Measurements from ENCODE around the gene BHLHE40. TPM values are rescaled to one million over a fixed set of nuclear protein-coding genes. Genes with fewer than 3 reads are reported as not detected.

The BHLHE40 gene
- total and polyA plus RNA-seq, 2 donors: 21.9 to 30.1 TPM

DNA sequence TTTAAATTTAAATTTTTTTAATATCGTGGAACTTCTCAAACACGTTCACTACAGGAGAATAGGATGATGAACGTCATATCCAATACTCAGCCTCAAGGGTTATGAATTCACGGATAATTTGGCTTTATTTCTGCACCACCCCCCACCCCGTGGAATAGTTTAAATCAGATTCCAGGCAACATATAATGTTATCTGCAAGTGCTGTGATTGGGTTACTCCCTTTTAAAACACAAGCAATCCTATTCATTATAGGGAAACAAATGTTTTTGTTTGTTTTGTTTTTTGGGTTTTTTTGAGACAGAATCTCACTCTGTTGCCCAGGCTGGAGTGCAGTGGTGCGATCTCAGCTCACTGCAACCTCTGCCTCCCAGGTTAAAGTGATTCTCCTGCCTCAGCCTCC, 30.9 kb downstream of the BHLHE40 start:
- 99% methylated on average over 6 of the region's 6 CpGs for WGBS
- H3K4me3 ChIP-seq (ENCODE audit: low read length in 2 of 2): no peak overlapping the region
- no peak for DNase-seq (ENCODE audit: low read depth in 6 of 9, low spot score in 9 of 9)
- H3K4me1 ChIP-seq (ENCODE audit: control insufficient read depth in 2 of 2, insufficient read depth in 2 of 2, low read length in 2 of 2): peaks cover 4 to 41% of the 10 kb centered on the region in 2 donors
- H3K27ac ChIP-seq (ENCODE audit: low read depth in 1 of 2, low read length in 1 of 2): no peak overlapping the region
- H3K27me3 ChIP-seq (ENCODE audit: control insufficient read depth in 2 of 2, insufficient read depth in 1 of 2, low read length in 1 of 2): no peaks in the 10 kb centered on the region
- H3K36me3 ChIP-seq (ENCODE audit: control insufficient read depth in 2 of 2, insufficient read depth in 2 of 2, low read length in 1 of 2): no peaks in the 10 kb centered on the region
- H3K9me3 ChIP-seq (ENCODE audit: control insufficient read depth in 2 of 2, insufficient read depth in 1 of 2, low read length in 1 of 2): no peaks in the 10 kb centered on the region

DNA sequence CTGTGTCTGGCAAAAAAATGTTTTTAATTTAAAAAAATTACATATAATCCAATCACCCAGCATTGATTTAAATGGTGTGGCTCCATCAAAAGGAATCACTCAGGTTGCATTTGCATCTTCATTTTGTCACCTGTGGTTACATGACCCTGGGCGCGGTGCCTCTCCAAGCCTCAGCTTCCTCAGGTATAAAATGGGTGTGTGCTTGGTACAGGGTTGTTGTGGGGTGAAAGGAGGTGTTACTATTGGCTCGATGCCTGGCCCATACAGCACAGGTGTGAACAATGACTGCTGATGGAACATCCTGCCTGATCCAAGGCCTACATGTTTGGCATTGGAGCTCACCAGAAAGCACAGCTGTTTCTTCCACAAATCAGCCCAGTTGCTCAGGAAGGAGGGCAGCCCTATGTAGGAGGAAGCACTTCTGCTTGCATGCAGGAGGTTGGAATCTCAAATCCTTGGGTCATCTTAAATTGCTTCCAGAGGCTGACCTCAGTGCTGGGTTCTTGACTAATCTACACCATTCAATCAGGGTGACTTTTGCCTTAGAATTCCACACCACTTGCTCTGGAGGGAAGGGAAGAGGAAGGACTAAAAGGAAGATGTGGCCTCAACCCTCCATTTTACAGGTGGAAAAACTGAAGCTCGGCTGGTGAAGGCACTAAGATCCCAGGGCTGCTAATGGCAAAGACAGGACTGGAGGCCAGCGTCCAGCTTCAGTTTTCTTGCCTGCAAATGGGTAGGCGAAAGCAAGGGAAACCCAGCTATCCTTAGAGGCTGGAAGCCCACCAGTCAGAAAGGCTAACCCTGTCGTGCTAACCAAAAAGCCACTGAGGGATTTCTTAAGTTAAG, 31.7 kb downstream of the BHLHE40 start:
- Histone ChIP-seq H3K27me3 (ENCODE audit: control insufficient read depth in 2 of 2, insufficient read depth in 1 of 2, low read length in 1 of 2) (no peaks in the 10 kb centered on the region), H3K9me3 (ENCODE audit: control insufficient read depth in 2 of 2, insufficient read depth in 1 of 2, low read length in 1 of 2) (no peaks in the 10 kb centered on the region), H3K4me1 (ENCODE audit: control insufficient read depth in 2 of 2, insufficient read depth in 2 of 2, low read length in 2 of 2) (peaks cover 4 to 42% of the 10 kb centered on the region in 2 donors), H3K36me3 (ENCODE audit: control insufficient read depth in 2 of 2, insufficient read depth in 2 of 2, low read length in 1 of 2) (no peaks in the 10 kb centered on the region), H3K4me3 (ENCODE audit: low read length in 2 of 2) (no peak overlapping the region), H3K27ac (ENCODE audit: low read depth in 1 of 2, low read length in 1 of 2) (no peak overlapping the region)
- 46% methylated on average over 7 of the region's 7 CpGs for WGBS
- DNase-seq (ENCODE audit: low read depth in 6 of 9, low spot score in 9 of 9): no peak

DNA sequence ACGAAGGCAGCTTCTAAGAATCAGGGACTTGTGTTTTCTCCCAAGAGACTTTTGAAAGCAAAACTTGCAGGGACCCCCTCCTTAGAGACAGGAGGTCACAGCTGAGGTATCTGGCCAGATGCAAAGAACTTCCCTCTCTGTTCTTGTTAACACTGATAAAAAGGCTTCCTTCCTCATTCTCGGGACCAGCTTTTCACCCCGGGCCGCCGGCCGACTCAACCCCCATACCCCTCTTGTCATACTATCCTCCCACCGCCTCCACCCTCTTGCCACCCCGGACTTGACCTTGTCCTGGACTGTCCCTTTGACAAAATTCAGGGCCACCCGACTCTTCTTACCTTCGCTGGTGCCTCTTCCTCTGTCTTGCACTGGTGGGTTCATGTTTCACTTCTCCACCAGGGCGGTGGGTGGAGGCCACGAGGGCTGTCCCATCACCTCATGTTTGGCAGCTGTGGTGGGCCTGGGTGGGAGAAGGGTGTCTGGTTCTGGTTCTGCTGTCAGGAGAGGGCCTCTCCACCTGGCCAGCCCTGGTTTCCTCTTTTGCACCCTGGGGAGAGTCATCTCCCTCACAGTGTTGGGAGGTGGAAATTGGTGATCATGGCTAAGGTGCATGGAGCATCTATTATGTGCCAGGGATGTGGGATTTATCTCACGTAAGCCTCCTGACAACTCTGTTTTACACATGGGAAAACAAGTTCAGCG, 32.5 kb downstream of the BHLHE40 start:
- WGBS: 23% methylated on average over 14 of the region's 14 CpGs
- Histone ChIP-seq H3K27ac (ENCODE audit: low read depth in 1 of 2, low read length in 1 of 2) (no peak overlapping the region), H3K4me1 (ENCODE audit: control insufficient read depth in 2 of 2, insufficient read depth in 2 of 2, low read length in 2 of 2) (peaks cover 3 to 48% of the 10 kb centered on the region in 2 donors), H3K9me3 (ENCODE audit: control insufficient read depth in 2 of 2, insufficient read depth in 1 of 2, low read length in 1 of 2) (no peaks in the 10 kb centered on the region), H3K4me3 (ENCODE audit: low read length in 2 of 2) (no peak overlapping the region), H3K36me3 (ENCODE audit: control insufficient read depth in 2 of 2, insufficient read depth in 2 of 2, low read length in 1 of 2) (no peaks in the 10 kb centered on the region), H3K27me3 (ENCODE audit: control insufficient read depth in 2 of 2, insufficient read depth in 1 of 2, low read length in 1 of 2) (no peaks in the 10 kb centered on the region)
- no peak for DNase-seq (ENCODE audit: low read depth in 6 of 9, low spot score in 9 of 9)

DNA sequence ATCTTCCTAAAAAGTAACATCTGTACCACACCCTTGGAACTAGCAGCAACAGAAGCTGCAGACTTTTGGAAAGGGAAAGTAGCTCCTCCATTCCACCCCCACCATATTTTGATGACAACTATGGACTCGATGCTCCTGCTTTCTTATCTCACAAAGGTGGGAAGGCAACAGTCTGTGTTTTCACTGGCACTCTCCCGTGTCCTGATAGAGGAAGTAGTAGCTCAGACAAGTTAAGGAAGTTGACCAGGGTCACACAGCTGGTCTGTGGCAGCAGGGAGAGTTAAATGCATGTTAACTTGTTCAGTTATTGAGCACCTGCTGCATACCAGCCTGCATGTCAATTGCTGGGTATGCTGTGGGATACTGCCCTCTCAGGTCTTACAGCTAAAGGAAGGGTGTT, 33.1 kb downstream of the BHLHE40 start:
- peaks cover 0 to 45% of the 10 kb centered on the region in 2 donors for H3K4me1 ChIP-seq (ENCODE audit: control insufficient read depth in 2 of 2, insufficient read depth in 2 of 2, low read length in 2 of 2)
- H3K36me3 ChIP-seq (ENCODE audit: control insufficient read depth in 2 of 2, insufficient read depth in 2 of 2, low read length in 1 of 2): no peaks in the 10 kb centered on the region
- no peaks in the 10 kb centered on the region for H3K9me3 ChIP-seq (ENCODE audit: control insufficient read depth in 2 of 2, insufficient read depth in 1 of 2, low read length in 1 of 2)
- no peak for DNase-seq (ENCODE audit: low read depth in 6 of 9, low spot score in 9 of 9)
- no peaks in the 10 kb centered on the region for H3K27me3 ChIP-seq (ENCODE audit: control insufficient read depth in 2 of 2, insufficient read depth in 1 of 2, low read length in 1 of 2)
- WGBS: 19% methylated on average over 2 of the region's 2 CpGs
- H3K27ac ChIP-seq (ENCODE audit: low read depth in 1 of 2, low read length in 1 of 2): peak overlapping the region in 1 of 2 donors; percentile 36
- H3K4me3 ChIP-seq (ENCODE audit: low read length in 2 of 2): no peak overlapping the region

DNA sequence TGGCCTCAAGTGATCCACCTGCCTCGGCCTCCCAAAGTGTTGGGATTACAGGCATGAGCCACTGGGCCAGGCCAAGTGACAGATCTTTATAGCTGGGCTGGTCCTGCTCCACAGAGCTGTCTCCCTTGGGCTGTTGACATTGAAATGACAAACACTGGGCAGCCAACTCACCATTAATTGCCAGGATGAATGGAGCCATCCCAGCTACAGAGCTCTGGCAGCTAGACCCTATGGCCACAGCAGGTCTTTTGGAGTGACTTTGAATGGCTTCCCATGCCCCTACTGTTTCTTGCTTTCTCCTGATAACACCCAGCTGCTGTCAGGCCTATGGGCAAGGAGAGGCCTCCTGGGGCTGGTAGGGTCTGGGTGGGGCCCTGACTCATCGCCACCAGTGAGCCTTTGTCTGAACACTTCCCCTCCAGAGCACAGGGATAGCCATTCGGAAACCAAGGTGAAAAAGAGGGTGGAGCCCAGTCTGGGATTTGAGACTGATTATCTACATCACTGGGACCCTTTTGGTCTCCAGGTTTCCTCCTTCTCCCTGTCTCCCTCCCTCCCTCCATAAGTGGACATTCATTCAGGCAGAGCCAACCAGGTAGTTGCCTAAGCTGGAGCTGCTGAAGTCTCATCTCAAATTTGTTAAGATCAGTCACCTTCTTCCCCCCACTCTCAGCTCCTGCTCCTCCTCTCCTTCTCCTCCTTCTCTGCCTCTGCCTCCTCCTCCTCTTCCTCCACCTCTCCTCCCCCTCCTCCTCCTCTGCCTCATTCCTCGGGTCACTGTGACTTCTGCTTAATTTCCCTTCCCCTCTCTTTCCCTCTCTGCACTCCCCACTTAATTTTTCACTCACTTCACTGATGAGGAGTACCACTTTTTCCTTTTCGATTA, 34.0 kb downstream of the BHLHE40 start:
- Histone ChIP-seq H3K9me3 (ENCODE audit: control insufficient read depth in 2 of 2, insufficient read depth in 1 of 2, low read length in 1 of 2) (no peaks in the 10 kb centered on the region), H3K36me3 (ENCODE audit: control insufficient read depth in 2 of 2, insufficient read depth in 2 of 2, low read length in 1 of 2) (no peaks in the 10 kb centered on the region), H3K4me3 (ENCODE audit: low read length in 2 of 2) (no peak overlapping the region), H3K27me3 (ENCODE audit: control insufficient read depth in 2 of 2, insufficient read depth in 1 of 2, low read length in 1 of 2) (no peaks in the 10 kb centered on the region), H3K4me1 (ENCODE audit: control insufficient read depth in 2 of 2, insufficient read depth in 2 of 2, low read length in 2 of 2) (peaks cover 0 to 46% of the 10 kb centered on the region in 2 donors), H3K27ac (ENCODE audit: low read depth in 1 of 2, low read length in 1 of 2) (no peak overlapping the region)
- 75% methylated on average over 5 of the region's 5 CpGs for WGBS
- no peak for DNase-seq (ENCODE audit: low read depth in 6 of 9, low spot score in 9 of 9)

DNA sequence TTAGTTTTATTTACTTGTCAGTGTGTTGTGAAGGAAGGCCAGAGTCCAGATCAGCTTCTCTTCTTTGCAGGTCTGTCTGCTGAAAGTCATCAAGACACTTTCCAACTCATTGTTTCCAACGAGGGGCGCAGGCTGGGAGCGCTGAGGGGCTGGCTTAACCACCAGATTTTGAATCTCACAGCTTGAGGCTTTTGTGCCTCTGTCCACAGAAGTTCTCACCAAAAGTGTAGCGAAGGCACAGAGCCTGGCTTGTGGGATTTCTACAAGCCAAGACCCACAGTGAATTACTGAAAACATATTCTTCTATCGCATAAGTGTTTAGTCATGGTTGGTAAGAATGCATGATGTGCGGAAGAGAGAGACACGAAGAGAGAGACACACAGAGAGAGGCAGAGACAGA, 35.2 kb downstream of the BHLHE40 start:
- H3K4me3 ChIP-seq (ENCODE audit: low read length in 2 of 2): no peak overlapping the region
- no peaks in the 10 kb centered on the region for H3K9me3 ChIP-seq (ENCODE audit: control insufficient read depth in 2 of 2, insufficient read depth in 1 of 2, low read length in 1 of 2)
- WGBS: 77% methylated on average over 7 of the region's 7 CpGs
- peaks cover 0 to 57% of the 10 kb centered on the region in 2 donors for H3K4me1 ChIP-seq (ENCODE audit: control insufficient read depth in 2 of 2, insufficient read depth in 2 of 2, low read length in 2 of 2)
- no peak overlapping the region for H3K27ac ChIP-seq (ENCODE audit: low read depth in 1 of 2, low read length in 1 of 2)
- no peak for DNase-seq (ENCODE audit: low read depth in 6 of 9, low spot score in 9 of 9)
- H3K36me3 ChIP-seq (ENCODE audit: control insufficient read depth in 2 of 2, insufficient read depth in 2 of 2, low read length in 1 of 2): no peaks in the 10 kb centered on the region
- H3K27me3 ChIP-seq (ENCODE audit: control insufficient read depth in 2 of 2, insufficient read depth in 1 of 2, low read length in 1 of 2): no peaks in the 10 kb centered on the region

DNA sequence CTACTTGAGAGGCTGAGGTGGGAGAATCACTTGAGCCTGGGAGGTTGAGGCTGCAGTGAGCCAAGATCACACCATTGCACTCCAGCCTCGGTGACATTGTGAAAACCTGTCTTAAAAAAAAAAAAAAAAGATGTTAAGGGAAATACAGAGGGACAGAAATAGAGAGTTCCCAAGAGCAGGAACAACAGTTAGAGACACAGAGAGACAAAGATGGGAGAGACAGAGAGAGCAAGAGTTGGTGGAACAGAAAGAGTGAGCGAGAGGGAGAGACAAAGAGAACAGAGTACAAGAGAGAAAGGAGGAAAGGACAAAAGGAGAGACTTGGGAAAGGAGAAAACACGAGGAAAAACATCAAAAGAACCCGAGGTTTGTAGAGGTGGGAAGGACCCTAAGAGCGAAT, 35.8 kb downstream of the BHLHE40 start:
- no peak for DNase-seq (ENCODE audit: low read depth in 6 of 9, low spot score in 9 of 9)
- Histone ChIP-seq H3K27ac (ENCODE audit: low read depth in 1 of 2, low read length in 1 of 2) (no peak overlapping the region), H3K36me3 (ENCODE audit: control insufficient read depth in 2 of 2, insufficient read depth in 2 of 2, low read length in 1 of 2) (no peaks in the 10 kb centered on the region), H3K27me3 (ENCODE audit: control insufficient read depth in 2 of 2, insufficient read depth in 1 of 2, low read length in 1 of 2) (no peaks in the 10 kb centered on the region), H3K4me1 (ENCODE audit: control insufficient read depth in 2 of 2, insufficient read depth in 2 of 2, low read length in 2 of 2) (peaks cover 0 to 63% of the 10 kb centered on the region in 2 donors), H3K9me3 (ENCODE audit: control insufficient read depth in 2 of 2, insufficient read depth in 1 of 2, low read length in 1 of 2) (no peaks in the 10 kb centered on the region), H3K4me3 (ENCODE audit: low read length in 2 of 2) (no peak overlapping the region)
- 96% methylated on average over 5 of the region's 5 CpGs for WGBS

DNA sequence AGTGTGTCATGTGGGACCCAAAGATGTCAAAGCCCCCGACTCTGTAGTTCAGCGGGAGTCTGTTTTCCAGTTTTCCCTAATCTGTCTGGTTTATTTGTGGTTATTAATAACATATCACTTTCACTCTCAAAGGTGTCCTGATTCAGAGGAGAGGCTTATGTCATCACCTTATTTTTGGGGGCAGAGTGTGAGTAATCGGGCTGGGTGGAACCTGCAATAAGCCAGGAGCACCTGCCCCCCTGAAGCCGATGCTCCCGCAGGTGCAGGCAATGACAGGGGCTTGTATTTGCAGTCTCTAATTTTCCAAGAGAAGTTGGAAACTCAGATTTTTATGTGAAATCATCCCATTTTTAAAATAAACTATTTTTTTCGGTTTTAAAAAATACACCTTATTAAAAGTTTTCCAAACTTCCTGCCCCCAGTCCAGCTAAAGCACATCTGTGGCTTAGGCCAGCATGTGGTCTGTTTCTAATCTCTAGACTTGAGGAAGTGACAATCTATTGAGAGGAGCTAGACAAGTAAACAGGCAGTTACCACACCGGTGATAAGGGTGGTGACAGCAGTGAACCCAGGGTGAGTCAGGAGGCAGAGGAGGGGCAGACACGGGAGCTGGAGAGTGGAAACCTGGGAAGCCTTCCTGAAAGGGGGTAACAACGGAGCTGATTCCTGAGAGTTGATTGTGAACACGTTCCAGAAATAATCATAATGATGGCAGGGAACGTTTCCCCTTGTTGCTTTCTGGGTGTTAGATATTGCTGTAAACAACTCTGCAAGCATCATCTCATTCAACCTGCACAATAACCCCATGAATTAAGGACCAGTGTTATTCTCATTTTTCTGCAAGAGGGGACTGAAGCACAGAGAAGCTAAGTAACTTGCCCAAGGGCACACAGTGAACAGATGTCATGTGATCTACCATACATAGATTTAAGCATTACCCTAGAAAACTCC, 37.2 kb downstream of the BHLHE40 start:
- 54% methylated on average over 11 of the region's 11 CpGs for WGBS
- no peak overlapping the region for H3K4me3 ChIP-seq (ENCODE audit: low read length in 2 of 2)
- no peaks in the 10 kb centered on the region for H3K9me3 ChIP-seq (ENCODE audit: control insufficient read depth in 2 of 2, insufficient read depth in 1 of 2, low read length in 1 of 2)
- DNase-seq (ENCODE audit: low read depth in 6 of 9, low spot score in 9 of 9): no peak
- H3K36me3 ChIP-seq (ENCODE audit: control insufficient read depth in 2 of 2, insufficient read depth in 2 of 2, low read length in 1 of 2): no peaks in the 10 kb centered on the region
- no peak overlapping the region for H3K27ac ChIP-seq (ENCODE audit: low read depth in 1 of 2, low read length in 1 of 2)
- peaks cover 0 to 57% of the 10 kb centered on the region in 2 donors for H3K4me1 ChIP-seq (ENCODE audit: control insufficient read depth in 2 of 2, insufficient read depth in 2 of 2, low read length in 2 of 2)
- no peaks in the 10 kb centered on the region for H3K27me3 ChIP-seq (ENCODE audit: control insufficient read depth in 2 of 2, insufficient read depth in 1 of 2, low read length in 1 of 2)
